Fibroblast of skin of scalp (primary cell): ENCODE data around the gene PPP1R1B.

Experiments used
- DNase-seq: peaks from one replicate; pipeline ENCODE4 v3.0.0-alpha.2; 2013

PPP1R1B gene

DNA sequence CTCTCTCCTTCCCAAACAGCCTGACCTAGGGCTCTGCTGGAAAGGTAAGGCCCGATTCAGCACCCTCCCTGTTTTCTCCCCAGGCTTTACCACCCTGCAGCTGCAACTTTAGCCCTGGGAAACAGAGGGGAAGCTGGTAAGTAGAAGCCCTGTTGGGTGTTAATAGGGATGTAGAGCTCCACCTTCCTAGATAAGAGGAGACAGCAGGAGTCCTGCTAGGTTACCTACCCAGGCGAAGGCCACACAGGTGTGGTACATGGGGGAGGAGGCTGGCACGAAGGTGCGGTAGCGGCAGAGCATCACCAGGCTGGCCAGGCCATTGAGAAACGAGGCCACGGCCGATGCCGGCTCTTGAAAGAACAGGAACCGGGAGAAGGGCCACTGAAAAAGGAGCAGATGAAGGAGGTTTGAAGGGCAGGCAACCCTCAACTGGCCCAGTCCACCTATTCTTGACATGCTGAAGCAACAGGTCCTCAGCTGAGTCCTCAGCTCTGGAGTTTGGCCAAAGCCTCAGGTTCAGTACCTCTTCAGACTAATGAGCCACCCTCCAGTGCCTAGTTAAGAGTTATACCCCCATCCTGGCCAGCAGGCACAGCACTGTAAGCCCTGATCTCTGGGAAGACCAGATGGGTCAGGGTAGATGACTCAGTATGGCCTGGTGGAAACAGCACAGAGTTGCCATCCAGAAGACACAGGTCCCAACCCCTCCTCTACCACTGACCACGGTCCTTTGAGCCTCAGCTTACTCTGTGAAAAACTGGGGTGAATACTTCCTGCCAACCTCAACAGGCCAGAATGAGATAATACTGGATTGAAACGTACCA lies 57.8 kb downstream of the PPP1R1B start:
- no peak for DNase-seq
